ENCODE measurements around the gene DOCK3.
"Not testable (repeated sequence)": the region's sequence is repeated elsewhere in the genome, so short reads cannot be mapped to it uniquely, and the experiment has no call there.

DOCK3 gene

DNA sequence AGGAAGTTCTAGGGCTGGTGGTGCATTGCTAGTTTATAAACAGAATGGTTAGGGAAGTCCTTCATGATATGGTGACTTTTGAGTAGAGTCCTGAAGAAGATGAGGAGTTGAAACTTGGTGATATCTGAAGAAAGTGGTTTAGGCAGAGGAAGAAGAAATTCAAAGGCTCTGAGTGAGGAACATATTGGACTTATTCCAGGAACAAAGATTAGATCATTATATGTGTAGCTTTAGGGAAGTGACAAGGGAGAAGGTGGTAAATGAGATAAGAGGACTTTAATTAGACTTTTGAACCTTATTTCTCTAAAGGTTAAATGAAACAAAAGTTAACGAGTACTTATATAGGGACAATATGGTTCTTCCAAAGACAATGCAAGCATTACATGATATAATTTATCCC is 286.7 kb downstream of the DOCK3 start:
- in situ Hi-C loops (cut with HindIII; ENCODE audit: low sequenced_read_pairs) = no loop called here

DNA sequence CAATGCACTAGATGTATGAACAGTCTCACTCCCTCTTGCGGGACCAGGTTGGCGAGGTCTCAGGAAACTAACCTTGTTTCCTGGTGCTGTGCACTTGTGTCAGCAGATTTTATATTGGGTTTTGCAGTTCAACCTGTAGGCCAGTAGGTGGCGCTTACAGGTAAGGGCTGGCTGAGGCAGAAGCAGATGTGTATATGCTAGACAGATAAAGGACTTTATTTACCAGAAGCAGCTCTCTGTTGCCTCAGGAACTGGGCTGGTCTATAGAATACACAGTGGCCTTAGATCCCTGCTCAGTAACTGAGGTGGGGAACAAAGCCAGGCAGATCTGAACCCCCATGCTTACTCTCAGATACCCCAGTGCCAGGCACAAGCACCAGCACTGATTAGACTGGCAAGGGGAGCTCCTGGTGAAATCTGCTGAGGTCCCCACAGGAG is 296.8 kb downstream of the DOCK3 start:
- in situ Hi-C loops (cut with HindIII; ENCODE audit: low sequenced_read_pairs) = no loop called here

DNA sequence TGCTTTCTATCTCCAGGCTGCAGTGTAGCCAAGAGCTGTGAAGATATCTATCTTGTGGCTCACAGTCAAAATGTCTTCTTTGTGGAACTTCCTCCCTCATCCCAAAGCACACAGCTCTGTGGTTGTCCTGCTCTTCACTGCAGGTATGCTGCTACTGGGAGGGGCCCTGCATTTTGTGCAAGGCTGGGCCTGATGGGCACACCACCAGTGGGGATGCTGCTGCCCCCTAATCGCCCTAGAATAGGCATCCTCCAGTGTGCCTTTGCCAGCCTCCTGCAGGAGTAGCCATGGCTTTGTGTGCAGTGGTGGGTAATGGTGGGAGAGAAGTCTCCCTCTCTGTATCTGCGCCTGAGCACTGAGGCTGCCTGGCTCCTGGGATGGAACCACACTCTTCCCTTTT is 297.3 kb downstream of the DOCK3 start:
- in situ Hi-C loops (cut with HindIII; ENCODE audit: low sequenced_read_pairs) = no loop called here

DNA sequence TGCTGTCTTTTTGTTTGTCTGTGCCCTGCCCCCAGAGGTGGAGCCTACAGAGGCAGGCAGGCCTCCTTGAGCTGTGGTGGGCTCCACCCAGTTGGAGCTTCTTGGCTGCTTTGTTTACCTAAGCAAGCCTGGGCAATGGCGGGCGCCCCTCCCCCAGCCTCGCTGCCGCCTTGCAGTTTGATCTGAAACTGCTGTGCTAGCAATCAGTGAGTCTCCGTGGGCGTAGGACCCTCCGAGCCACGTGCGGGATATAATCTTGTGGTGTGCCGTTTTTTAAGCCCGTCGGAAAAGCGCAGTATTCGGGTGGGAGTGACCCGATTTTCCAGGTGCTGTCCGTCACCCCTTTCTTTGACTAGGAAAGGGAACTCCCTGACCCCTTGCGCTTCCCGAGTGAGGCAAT is 303.9 kb downstream of the DOCK3 start:
- in situ Hi-C loops (cut with HindIII; ENCODE audit: low sequenced_read_pairs) = not testable (repeated sequence)

DNA sequence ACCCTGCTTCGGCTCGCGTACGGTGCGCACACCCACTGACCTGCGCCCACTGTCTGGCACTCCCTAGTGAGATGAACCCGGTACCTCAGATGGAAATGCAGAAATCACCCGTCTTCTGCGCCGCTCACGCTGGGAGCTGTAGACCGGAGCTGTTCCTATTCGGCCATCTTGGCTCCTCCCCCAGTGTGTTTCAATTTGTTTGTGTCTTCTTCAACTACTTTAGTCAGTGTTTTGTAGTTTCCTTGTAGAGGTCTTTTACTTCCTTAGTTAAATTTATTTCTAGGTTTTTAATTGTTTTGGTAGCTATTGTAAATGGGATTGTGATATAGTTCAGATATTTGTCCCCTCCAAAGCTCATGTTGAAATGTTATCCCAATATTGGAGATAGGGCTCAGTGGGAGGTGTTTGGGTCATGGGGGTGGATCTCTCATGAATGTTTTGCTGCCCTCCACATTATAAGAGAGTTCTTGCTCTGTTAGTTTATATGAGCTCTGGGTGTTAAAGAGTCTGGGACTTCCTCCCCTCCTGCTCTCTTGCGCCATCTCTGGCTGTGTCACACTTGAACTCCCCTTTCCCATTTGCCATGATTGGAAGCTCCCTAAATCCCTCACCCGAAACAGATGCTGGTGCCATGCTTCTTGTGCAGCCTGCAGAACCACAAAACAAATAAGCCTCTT is 304.4 kb downstream of the DOCK3 start:
- in situ Hi-C loops (cut with HindIII; ENCODE audit: low sequenced_read_pairs) = no loop called here

DNA sequence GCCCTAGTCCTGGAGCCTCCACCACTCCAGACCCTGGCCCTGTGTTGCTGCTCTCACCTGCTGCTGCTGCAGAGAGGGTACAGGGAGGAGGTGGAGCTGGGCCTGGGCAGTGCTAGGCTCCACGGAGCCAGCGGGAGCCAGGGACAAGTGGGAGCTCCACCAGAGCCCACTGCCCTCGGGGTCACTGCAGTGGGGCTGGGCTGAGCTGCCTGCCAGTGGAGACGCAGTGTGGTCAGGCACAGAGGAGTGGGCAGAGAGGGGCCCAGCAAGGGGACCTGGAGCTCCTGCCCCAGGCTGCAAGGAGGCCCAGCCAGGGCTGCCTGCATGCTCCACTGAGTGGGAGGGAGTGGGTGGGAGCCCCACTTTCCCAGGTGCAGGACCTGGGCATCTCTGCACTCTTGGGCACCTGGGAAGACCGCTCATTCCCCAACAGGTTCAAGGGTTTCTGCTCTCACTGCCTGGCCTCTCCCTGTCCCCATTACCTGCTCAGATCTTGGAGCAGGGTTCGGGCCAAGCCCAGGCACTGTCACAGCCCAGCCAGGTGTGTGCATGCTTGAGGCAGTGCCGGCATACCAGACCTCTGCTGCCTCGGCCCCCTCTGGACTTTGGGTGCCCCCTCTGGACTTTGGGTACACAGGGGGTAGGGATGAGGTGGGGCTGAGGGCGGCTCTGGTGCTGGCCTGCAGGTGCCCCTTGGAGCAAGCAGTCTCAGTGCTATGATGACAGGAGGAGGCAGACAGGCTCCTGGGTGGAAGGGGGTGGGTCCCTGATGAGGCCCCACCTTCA is 308.0 kb downstream of the DOCK3 start:
- in situ Hi-C loops (cut with HindIII; ENCODE audit: low sequenced_read_pairs) = no loop called here

DNA sequence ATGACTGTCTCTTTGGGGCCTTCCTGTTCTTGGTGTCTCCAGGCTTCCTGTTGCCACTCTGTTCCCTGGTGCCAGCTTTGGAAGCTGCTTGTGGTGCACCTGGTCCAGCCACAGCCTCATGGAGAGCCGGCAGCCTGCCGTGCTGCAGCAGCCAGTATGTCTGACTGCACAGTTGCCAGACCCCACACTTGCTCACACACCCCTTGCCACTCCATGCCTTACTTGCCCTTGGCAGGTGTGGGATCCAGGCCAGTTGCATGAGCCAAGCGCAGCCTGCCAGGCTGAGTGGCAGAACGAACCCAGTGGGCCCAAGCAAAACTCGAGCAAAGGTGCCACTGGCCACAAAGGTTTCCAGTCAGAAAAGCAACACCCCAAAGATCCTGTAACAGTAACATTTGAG is 309.2 kb downstream of the DOCK3 start:
- in situ Hi-C loops (cut with HindIII; ENCODE audit: low sequenced_read_pairs) = no loop called here

DNA sequence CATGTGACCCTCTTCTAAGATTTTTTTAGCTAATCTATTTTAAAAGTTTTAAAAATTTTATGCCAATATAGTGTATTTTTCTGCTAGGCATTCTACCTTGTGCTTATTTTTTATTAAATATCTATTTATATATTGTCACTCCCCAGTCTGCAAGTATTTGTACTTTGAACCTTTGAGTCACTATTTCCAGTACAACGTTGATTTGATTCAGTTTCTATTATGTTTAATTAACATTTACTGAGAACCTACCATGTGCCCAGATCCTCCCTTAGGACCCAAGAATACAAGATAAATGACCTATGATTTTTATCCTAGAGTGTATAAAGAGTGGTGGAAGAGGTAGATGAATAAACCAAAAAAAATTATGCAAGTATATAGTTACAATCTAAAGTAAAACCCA is 311.2 kb downstream of the DOCK3 start:
- in situ Hi-C loops (cut with HindIII; ENCODE audit: low sequenced_read_pairs) = no loop called here

DNA sequence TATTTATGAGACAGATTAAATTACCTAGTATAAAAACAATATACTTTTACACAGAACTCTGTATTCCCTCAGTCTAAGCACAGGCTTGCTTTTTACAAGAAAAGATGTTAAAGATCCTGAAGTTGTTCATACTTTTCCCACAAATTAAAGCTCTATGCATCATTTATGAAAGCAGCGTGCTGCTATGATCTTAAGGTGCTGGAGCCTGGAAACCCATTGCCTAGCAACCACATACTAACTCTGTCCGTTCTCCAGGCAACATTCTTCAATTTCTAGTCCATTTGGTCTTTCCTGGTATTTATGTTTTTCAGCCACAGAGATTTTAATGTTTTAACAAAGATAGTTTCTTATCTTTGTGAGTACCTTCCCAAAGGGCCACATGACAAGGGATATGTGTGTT is 312.0 kb downstream of the DOCK3 start:
- in situ Hi-C loops (cut with HindIII; ENCODE audit: low sequenced_read_pairs) = no loop called here

DNA sequence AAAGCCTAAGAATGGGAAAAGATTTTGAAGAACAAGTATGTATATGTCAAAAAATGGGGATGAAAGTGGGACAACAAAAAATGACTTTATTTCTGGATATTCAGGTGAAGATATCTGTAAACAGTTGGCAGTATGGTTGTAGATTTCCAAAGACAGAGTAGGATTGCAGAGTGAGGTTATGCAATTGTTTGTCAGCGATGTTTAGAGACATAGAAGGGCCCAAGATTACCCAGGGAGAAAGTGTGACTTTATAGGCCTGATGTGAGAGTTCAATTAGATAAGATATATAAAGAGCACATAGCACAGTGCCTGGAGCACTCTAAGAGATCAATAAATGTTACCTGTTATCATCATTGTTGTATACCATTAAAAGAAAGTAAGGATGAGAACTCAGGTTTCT is 319.8 kb downstream of the DOCK3 start:
- in situ Hi-C loops (cut with HindIII; ENCODE audit: low sequenced_read_pairs) = no loop called here

DNA sequence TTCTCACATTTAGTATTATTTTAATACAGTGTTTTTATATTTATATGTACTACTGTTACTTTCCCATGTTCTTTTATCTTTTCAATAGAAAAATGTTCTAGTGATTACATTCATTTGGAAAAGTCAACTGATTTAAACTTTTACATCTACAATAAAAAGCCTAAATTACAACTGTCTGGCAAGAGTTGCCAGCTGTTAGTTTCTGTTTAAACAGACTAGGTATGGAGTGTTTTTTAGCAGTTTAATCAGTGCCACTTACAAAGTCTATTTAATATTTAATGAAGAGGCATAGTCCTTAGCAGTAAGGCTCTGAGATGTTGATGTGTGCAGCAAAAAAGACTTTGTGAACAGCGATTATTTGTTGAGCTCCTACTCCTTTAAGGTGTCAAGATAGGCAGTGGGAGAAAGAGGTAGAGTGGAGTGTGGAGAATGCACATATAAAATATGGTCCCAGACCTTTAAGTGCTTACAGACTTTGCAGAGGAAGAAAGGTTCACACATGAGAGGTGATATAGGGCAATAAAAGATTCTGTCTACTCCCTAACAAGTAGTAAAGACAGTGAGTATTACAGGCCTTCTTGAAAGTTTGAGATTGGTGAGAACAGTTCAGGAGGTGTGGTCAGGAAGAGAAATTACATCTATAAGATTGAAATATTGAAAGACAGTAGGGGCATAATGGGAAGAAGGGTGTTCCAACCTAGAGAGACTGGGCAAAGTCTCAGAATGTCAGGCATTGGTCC is 320.5 kb downstream of the DOCK3 start:
- in situ Hi-C loops (cut with HindIII; ENCODE audit: low sequenced_read_pairs) = no loop called here

DNA sequence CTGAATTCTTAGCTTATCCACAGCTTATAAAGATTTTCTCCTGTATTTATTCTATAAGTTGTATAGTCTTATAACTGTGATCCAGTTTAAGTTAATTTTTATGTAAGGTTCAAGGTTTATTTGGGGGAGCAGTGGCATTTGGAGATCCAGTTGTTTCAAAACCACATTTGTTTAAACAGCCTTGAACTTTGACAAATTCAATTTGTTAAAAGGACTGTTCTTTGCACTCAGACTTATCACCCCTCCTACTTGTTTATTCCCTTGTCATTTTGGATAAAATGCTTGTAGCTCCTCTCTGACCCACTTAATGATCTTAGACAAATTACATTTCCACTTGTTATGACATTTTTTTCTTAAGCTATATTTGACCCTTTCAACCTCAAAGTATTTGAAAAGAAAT is 327.8 kb downstream of the DOCK3 start:
- in situ Hi-C loops (cut with HindIII; ENCODE audit: low sequenced_read_pairs) = no loop called here

DNA sequence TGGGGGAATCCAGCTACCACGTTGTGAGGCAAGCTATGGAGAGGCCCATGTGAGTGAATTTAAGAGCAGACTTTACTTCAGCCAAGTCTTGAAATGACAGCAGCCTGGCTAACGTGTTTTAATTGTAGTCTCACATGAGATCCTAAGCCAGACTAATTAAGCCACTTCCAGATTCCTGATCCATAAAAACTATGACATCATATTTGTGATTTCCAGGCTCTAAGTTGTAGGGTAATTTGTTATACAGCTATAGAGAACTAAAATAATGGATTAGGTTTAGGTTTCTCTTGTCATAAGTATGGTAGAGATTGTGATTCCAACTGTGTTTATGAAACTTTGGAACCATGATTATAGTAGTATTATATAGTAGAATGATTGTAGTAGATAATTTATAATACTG is 329.5 kb downstream of the DOCK3 start:
- in situ Hi-C loops (cut with HindIII; ENCODE audit: low sequenced_read_pairs) = no loop called here

DNA sequence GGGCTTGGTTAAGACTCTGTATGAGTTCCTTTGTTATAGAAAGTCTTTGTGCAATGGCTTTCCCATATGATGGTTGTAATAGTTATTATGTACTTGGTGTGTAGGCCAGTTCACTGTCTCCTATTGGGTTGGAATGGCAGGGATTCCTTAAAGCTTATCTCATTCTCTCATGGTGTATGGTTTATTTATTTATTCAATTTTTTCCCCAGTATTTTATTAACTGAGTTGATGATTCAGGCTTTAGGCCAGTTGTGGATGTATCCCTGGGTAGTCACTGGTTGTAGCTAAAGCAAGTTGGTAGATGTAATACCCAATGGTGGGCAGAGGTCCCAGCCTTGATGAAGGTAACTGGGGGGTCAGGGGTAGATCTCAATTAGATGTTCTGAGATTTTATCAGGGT is 349.4 kb downstream of the DOCK3 start:
- in situ Hi-C loops (cut with HindIII; ENCODE audit: low sequenced_read_pairs) = no loop called here

DNA sequence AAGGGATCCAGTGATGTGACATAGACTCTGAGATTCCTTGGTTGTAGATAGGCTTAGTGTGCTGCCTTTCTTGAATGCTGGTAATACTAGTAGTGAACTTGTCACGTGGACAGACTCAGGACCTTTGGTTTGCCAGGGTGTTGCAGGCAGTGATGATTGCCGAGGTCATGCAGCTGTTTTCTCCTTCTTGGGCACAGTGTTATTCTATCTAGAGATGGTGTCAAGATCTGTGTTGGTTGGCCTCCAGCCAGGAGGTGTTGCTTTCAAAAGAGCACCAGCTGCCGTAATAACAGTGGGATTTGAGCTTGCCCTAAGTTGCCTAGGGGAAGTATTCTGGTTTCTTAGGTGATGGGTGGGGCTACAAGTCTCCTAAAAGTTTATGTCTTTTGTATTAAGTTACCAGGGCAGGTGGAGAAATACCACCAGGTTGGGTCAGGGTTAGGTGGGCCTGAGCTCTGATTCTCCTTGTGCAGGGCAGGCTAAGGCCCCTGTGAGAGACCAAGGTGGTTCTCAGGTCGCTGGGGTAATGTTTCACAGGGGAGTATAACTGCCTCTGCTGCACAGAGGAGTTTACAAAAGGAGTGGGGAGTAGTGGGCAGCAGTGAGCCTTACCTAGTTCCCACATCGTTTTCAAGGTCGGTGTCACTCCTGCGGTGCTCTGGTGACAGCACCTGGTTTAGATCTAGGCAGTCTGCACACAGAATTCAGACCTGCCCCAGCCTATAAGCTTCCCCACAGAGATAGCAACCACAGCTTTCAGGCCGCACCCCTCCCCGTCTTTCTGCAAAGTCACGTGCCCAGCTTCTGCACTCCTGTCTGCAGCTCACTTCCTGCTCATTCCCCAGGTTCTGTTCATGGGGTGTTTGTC is 350.3 kb downstream of the DOCK3 start:
- in situ Hi-C loops (cut with HindIII; ENCODE audit: low sequenced_read_pairs) = no loop called here

DNA sequence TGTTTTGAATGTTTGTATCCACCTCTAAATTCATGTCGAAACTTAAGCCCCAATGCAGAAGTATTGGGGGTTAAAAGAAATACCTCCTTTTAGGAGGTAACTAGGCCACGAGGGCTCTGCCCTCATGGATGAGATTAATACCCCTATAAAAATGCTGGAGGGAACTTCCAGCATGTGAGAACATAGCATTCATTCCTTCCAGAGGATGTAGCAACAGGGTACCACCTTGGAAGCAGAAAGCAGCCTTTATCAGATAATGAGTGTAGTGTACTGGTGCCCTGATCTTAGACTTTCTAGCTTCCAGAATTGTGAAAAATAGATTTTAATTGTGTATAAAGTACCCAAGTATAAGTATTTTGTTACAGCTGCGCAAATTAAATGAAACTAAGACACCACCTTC is 356.9 kb downstream of the DOCK3 start:
- in situ Hi-C loops (cut with HindIII; ENCODE audit: low sequenced_read_pairs) = no loop called here

DNA sequence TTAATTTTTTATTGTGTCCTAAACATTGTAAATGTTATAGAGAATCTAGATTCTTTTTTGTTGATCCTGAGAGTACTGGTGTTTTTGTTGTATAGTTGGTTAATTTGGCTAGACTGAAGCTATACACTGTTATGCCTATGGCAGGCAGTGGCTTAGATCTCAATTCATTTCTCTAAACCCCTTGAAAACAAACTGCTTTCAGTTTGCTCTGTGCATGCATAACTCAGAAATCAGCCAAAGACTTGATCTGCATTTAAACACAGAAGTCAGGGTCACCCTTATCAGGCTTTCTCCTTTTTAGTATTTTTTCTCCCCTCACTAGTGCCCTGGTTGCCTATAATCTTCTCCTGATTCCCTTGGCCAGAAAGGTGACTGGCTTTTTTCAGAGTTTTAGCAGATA is 360.9 kb downstream of the DOCK3 start:
- in situ Hi-C loops (cut with HindIII; ENCODE audit: low sequenced_read_pairs) = no loop called here

DNA sequence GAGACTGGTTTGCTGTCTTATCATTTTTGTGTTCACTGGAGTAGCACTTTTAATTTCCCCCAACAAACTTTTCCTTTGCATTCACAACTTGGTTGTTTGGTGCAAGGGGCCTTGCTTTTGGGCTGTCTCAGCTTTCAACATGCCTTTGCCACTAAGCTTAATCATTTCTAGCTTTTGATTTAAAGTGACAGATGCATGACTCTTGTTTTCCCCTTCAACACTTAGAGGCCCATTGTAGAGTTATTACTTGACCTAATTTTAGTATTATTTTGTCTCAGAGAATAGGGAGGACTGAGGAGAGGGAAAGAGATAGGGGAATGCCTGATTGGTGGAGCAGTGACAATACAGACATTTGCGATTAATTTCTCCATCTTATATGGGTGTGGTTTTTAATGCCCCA is 370.3 kb downstream of the DOCK3 start:
- in situ Hi-C loops (cut with HindIII; ENCODE audit: low sequenced_read_pairs) = no loop called here

DNA sequence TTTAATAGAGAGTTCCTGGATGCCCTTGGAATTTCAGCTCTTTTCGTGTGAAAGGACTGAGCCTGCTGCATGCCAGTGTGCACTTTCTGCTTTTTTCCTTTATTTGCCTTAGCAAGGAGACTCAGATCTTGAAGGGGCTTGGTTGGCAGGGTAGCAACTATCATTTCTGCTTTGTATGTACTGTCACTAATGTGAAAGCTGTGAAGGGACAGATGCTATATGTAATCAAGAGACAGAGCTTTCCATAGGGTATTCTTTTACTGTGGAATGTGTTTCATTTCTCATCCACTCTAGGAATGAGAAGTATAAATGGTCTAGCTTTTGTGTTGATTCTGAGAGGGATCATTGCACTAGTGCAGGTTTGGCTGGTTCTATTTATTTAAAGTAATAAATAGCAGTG is 377.8 kb downstream of the DOCK3 start:
- in situ Hi-C loops (cut with HindIII; ENCODE audit: low sequenced_read_pairs) = no loop called here

DNA sequence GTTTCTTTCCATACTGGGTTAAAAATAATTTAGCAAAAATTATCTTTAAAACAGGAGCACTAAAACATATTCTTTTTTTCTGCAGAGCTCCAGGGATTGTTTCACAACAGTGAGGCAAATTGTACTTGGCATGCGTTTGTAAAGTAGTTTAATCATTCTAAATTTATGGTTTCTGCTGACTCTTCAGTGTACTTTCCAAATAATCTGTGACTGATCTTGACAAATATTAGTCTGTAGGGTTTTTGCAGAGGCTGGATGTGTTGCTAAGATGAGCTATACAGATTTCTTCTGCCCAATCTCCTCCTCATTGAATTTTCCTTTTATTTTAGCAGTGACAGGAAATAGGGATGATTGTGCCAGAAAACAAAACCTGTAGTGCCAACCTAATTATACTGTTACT is 382.4 kb downstream of the DOCK3 start:
- in situ Hi-C loops (cut with HindIII; ENCODE audit: low sequenced_read_pairs) = no loop called here

DNA sequence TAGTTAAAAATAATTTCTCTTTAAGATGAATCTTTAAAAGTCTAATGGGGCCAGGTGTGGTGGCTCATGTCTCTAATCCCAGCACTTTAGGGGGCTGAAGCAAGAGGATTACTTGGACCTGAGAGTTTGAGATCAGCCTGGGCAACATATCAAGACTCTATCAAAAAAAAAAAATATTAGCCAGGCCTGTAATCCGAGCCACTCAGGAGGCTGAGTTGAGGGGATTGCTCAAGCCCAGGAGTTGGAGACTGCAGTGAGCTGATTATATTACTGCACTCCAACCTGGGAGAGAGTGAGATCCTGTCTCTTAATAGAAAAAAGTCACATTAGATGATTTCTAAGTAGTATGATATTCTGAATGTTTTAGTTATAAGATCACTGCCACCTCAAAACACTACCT is 388.3 kb downstream of the DOCK3 start:
- in situ Hi-C loops (cut with HindIII; ENCODE audit: low sequenced_read_pairs) = no loop called here
